ENCODE results near the gene RPL32.
"Not testable (repeated sequence)": the region's sequence is repeated elsewhere in the genome, so short reads cannot be mapped to it uniquely, and the experiment has no call there.

DNA sequence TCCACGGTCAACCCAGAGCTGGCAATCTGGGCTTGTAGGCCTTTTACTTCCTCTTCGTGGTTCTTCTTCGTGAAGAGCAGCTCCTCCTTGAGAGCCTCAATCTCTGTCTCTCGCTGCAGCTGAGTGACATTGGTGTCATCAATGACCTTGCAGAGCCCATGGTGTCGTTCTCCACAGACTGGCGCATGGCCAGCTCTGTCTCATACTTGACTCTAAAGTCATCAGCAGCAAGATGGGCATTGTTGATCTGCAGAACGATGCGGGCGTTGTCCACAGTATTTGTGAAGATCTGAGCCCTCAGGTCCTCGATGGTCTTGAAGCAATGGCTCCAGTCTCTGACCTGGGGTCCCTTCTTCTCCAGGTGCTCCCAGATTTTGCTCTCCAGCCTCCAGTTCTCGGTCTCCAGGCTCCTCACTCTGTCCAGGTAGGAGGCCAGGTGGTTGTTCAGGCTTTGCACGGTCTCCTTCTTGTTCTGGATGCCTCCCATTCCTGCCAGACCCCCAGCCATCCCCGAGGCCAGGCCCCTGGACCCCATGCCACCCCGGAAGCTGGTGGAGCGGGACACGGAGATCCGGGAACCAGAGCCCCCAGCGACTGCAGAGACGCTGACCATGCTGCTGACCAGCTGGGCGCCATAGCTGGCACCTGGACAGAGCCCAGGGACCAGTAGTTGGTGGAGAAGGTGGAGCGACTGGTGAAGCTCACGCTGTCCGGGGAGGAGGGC, 53.2 kb downstream of the RPL32 start:
- TF ChIP-seq CTCF, POLR2A, POLR2AphosphoS5 (IDR thresholded peaks at IDR 0.05): not testable (repeated sequence)

Measured in sigmoid colon (tissue), 4 donors.